Measurements from ENCODE around the gene DLEC1.
"Not testable (repeated sequence)": the region's sequence is repeated elsewhere in the genome, so short reads cannot be mapped to it uniquely, and the experiment has no call there.

The DLEC1 gene

GRCh38 chr3:38020342-38020726, 18.7 kb upstream of the DLEC1 start:
- DNase-seq = no peak

GRCh38 chr3:38021196-38021595, 17.8 kb upstream of the DLEC1 start:
- no peak for DNase-seq

- no peak for DNase-seq
Measured at GRCh38 chr3:38022301-38022700, 16.7 kb upstream of the DLEC1 start.

DNA sequence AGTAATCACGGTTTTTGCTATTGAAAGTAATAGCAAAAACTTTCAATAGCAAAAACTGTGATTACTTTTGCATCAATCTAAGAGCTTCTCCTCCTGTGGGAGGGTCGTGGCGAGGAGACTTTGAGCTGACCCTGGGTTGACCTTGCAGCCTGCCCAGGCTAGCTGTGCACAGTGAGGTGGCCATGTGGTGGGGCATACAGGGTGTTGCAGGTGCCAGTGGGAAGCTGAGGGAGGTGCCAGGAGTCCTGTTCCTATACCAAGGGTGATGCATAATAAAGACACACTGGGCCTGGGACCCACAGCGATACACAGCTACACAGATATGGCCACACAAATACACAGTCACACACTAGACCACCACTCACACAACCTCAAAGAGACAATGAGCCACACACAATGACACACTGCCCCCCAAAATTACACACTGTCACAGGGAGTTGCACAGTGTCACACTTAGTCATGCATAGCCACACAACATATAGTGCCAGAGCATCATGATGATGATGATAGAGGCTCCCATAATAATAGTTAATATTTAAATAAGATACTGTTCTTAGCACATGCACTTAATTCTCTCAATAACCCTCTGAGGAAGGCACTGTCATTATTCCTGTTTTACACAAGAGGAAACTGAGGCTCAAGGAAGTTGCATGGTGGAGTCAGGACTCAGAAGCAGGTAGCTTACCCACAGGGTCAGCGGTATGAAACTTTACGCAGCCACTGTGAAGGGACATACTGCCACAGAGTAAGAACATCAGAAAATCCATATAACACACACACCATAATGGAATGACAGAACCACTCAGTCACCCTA, 15.9 kb upstream of the DLEC1 start:
- DNase-seq = no peak

GRCh38 chr3:38026856-38027255, 12.2 kb upstream of the DLEC1 start:
- no peak for DNase-seq

DNA sequence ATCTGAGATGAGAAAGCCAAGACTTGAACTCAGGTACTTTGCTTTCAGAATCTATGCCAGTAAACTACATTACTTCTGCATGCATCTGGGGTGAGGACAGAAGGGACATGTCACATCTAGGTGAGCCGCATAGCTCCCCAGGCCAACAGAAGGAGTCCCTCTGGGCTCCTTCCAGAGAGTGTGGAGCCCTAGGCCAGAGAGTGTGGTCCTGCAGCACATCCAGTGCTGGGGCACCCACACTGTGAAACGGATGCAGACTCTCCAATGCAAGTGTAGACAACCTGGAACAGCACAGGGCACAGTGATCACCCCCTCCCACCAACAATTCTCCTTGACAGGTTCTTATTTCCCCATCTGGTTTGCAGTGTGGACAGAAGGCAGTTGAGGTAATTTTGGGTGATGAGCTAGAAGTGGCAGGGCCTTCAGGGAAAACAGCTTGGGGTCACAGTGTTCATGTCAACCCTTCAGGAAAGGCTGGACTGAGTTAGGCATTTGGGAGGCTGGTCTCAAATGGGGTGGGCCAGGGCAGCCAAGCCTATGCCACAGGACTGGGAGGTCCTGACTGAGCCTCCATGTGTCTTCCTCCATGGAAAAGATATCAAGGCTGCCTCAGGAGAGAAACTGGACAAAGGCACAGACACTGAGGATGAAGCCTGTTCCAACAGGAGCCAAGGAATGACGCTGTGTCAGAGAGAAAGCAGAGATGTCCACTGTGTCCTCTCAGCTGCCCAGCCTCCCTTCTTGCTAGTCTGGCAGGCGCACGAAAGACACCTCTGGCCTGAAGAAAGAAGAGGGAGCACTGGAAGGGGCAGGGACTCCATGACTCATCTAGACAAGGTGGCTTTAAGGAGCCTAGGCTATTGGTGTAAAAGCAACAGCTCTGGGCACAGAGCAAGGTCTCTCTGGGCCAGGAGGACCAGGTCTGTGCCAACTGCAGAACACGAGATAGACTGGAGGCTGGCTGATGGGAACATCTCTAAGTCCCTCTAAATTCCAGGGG, 11.2 kb upstream of the DLEC1 start:
- no peak for DNase-seq

DNA sequence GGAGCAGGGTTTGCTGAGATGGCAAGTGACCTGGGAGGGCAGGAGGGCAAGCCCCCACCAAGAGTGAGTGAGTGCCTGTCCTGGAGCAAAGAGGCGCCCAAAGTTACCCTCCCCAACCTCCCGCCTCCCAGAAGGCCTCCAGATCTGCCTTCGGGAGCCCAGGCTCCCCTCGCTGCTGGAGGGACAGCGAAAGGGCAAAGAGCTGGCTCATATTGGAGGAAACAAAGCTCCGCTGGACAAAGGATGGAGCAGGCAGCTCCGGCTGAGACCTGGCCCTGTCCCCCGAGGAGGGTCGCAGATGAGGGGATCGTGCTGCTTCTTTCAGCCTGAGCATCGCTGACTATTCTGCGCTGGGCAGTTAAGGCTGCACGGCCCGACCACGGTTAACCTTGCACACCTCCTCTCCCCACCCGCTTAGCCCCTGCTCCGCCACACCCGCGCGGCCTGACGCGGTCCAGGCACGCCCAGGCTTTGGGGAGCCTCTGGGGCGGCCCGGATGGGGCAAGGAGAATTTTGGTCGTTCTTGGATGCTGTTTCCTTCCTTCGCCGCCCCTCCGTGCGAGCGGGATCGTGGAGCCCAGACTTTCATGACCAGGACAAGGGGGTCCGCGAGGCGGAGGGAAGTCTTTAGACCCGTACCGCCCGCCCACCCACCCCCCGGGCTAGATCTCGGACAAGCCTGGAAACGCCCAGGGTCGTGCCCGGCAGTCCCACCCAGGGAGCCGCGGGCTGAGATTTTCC, 10.2 kb upstream of the DLEC1 start:
- no peak for DNase-seq

DNA sequence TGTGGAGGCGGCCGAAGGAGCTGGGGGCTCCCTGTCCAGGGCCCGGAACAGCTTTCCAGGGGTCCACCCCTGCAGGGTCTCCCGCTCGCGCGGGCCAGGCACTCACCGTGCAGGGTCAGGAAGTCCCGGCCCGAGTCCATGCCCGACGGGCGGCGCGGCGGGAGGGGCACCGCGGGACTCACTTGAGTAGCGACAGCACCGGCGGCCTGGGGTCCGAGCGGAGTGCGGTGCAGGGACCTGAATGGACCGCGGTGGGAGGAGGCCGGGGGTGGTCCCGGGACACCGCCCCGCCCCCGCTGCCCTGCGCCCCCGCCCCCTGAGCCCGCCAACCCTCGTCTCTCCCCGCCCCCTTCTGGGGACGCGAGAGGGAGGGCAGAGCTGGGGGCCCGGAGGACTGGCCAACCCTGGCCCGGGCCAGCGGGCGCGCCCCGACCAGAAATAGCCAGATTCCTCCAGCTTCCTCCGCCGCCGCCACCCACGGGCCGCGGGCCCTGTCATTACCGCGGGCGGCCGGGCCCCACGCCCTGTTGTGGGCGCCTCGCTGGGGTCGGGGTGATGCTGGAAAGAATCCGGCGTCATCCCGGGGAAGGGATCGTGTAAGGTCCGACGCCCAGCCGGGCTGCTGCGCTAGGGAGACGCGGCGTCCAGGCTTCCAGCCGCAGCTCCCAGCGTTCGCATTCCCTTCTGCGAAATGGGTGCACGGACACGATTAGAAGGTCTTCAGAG, 9.4 kb upstream of the DLEC1 start, which contains the start of gene PLCD1:
Gene PLCD1 (minus strand): TSS at position 243 of the 726 bp plus-strand sequence. CDS start 103 bp downstream, at position 140.
- peak; percentile 55 for DNase-seq

DNA sequence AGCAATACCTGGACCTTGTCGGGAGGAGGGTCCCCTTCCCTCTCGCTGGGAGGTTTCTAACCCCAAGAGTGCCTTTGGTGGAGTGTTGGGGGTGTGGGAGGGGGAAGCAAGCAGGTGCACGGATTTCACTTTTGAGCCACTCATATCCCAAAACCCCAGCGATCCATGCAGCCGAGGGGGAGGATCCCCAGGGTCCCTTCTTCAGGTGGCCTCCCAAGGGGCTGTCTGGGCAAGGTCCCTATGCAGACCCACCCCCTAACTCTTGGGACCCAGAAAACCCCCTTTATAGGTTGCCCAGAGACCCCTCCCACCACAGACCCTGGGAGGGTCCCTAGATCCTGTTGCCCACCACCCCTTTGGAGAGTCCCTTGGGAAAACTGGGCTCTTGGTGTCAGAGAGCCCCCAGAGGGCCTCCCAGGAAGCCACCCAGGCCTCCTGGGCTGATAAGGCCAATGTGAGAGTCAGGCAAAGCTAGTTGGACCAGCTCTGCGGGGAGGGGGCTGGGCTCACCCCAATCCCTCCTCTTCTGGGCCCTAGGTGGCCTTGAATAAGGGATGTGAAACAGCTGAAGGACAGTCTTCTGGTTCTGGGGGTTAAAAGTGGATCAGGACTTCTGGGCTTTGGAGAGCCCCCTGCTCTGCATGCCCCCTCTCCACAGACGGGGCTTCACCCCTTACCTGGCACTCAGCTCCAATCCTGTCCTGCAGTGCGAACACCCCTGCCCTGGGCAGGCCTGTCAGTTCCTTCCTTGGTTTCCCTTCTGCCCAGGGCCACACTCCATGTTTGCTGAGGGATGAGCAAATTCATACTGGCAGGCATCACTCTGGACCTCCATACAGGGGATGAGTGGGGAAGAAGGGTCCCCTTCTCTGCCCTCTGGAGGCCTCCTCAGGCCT, 8.6 kb upstream of the DLEC1 start:
- no peak for DNase-seq

- peak; percentile 60 for DNase-seq
Measured at GRCh38 chr3:38031022-38031994, 7.7 kb upstream of the DLEC1 start.

DNA sequence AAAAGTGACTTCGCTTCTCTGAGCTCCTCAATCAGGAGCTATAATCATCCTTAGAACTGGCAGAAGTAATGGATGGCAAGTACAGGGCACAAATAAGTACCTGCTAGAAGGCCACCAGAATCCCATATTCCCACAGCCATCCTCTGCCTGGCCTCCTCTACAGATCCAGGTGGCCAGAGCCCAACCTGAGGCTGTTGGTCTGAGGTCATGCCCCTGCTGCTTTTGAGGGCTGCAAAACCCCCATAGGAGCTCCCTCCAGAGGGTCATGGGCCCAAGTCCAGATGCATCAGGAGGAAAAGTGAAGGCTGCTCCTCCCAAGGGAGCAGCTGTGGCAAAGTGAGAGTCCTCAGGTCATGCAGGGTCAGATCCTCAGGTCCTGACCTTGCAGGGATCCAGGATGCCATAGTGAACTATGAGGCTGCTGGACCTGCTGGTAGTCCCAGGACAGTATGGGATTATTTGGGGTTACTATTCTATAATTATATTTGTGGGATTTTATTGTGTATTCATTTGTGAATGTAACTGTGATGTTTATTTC, 6.6 kb upstream of the DLEC1 start:
- DNase-seq = no peak

DNA sequence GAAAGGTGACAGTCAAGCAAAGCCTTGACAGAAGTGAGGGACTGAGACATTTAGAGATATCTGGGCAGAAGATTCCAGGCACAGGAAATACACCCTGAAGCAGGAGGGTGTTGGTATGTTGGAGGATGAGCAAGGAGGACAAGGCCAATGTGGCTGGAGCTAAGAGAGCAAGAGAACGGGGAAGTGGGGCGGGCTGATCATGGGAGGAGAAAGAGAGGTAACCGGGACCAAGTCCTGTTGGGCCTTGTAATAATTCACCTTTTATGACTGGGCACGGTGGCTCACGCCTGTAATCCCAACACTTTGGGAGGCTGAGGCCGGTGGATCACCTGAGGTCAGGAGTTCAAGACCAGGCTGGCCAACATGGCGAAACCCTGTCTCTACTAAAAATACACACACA, 5.4 kb upstream of the DLEC1 start:
- not testable (repeated sequence) for DNase-seq

DNA sequence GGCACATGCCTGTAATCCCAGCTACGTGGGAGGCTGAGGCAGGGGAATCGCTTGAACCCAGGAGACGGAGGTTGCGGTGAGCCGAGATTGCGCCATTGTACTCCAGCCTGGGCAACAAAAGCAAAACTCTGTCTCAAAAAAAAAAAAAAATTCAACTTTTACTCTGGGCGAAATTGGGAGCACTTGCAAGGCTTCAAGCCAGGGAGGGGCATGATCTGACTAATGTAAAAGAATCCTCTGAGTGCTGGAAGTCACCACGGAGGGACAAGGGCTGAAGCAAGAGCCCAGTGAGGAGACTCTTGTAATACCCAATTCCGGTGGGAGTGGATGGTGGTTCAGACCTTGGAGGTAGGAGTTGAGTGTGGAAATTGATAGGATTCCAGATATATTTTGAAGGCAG, 4.7 kb upstream of the DLEC1 start:
- DNase-seq = not testable (repeated sequence)

DNA sequence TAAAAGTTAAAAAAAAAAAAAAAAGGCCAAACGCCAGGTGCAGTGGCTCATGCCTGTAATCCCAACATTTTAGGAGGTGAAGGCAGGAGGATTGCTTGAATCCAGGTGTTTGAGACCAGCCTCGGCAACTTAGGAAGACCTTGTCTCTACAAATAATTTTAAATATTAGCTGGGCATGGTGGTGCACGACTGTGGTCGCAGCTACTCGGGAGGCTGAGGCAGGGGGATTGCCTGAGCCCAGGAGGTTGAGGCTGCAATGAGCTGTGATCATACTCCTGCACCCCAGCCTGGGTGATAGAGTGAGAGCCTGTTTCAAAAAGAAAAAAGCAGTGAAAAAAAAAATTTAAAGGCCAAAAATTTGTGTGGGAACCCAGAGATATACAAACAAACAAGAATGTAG, 2.7 kb upstream of the DLEC1 start:
- DNase-seq = no peak

- no peak for DNase-seq
Measured at GRCh38 chr3:38036906-38037305, 2.1 kb upstream of the DLEC1 start.

GRCh38 chr3:38038447-38038911, 529 bp upstream of the DLEC1 start:
- DNase-seq = peak; percentile 62

DNA sequence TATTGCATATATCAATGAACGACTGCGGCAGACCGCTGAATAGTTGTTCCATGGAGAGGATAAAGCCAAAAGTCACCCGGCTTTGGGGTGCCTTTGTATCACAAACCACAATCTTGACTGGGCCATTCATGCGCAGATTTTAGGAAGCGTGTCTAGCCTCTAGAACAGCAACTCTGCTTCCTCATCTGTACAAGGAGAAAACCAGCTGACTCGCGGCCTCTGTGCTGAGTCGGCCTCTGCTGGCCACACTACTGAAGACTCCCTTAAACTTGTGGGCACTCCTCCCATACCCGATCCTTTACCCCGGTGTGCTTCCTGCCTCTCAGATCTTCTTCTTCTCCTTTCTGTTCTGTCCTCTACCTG, 872 bp downstream of the DLEC1 start:
- peak; percentile 75 for DNase-seq

- DNase-seq = no peak
Measured at GRCh38 chr3:38040401-38040800, 1.4 kb downstream of the DLEC1 start.

DNA sequence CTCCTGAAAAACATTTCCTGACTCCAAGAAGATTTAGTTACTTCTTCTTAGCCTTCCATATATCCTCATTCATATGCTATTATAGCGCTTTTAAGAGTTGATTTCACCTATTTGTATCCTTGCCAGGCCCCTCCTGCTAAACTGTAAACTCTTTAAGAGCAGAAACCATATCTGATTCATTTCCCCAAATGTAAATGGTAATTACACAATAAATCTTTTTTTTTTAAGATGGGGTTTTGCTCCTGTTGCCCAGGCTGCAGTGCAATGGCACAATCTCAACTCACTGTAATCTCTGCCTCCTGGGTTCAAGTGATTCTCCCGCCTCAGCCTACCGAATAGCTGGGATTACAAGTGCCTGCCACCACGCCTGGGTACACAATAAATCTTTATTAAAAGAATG, 4.5 kb downstream of the DLEC1 start:
- DNase-seq = no peak

- no peak for DNase-seq
Measured at GRCh38 chr3:38046027-38046426, 7.0 kb downstream of the DLEC1 start.
